H9 (cell line): ENCODE data around the gene CENPB. TPM values are rescaled to one million over a fixed set of nuclear protein-coding genes. Genes with fewer than 3 reads are reported as not detected.
A peak's percentile ranks its signal among the peaks of the same experiment; 100 is the strongest.

Source experiments
- DNase-seq: peaks from one replicate; pipeline ENCODE4 v3.0.0-alpha.2; 2017
- H2AFZ ChIP-seq: one replicate; pipeline ENCODE4 v1.6.1; 2013; ENCODE audit warnings: mild to moderate bottlenecking, low read length, control low read depth, moderate library complexity
- H2AK5ac ChIP-seq: 2 replicates; pipeline ENCODE4 v1.6.1; 2013; ENCODE audit warnings: low read length, control low read depth, mixed read lengths; ENCODE audit not compliant: insufficient read length
- H2BK120ac ChIP-seq: one replicate; pipeline ENCODE4 v1.6.1; 2013; ENCODE audit warnings: low read depth, mild to moderate bottlenecking, low read length, control low read depth, inconsistent platforms; ENCODE audit not compliant: poor library complexity, severe bottlenecking
- H2BK12ac ChIP-seq: 2 replicates; pipeline ENCODE4 v1.6.1; 2013; ENCODE audit warnings: low read length, control low read depth, mixed read lengths, low read depth; ENCODE audit not compliant: insufficient read length
- H2BK15ac ChIP-seq: 2 replicates; pipeline ENCODE4 v1.6.1; 2013; ENCODE audit warnings: low read depth, low read length, control low read depth
- H2BK20ac ChIP-seq: one replicate; pipeline ENCODE4 v1.6.1; 2013; ENCODE audit warnings: low read depth, mild to moderate bottlenecking, low read length, control low read depth, inconsistent platforms; ENCODE audit not compliant: poor library complexity, severe bottlenecking
- H2BK5ac ChIP-seq: 2 replicates; pipeline ENCODE4 v1.6.1; 2013; ENCODE audit warnings: low read length, control low read depth, mixed read lengths; ENCODE audit not compliant: insufficient read length
- H3K14ac ChIP-seq: 2 replicates; pipeline ENCODE4 v1.6.1; 2013; ENCODE audit warnings: low read length, control low read depth; ENCODE audit not compliant: insufficient read depth
- H3K18ac ChIP-seq: 2 replicates; pipeline ENCODE4 v1.6.1; 2013; ENCODE audit warnings: low read depth, mild to moderate bottlenecking, mixed read lengths, low read length, control low read depth; ENCODE audit not compliant: insufficient read length
- H3K23ac ChIP-seq: 2 replicates; pipeline ENCODE4 v1.6.1; 2013; ENCODE audit warnings: low read length, control low read depth, mixed read lengths, low read depth; ENCODE audit not compliant: insufficient read length
- H3K23me2 ChIP-seq: 2 replicates; pipeline ENCODE4 v1.6.1; 2013; ENCODE audit warnings: low read depth, mild to moderate bottlenecking, mixed read lengths, low read length, control low read depth; ENCODE audit not compliant: insufficient read length, poor library complexity, severe bottlenecking
- H3K27ac ChIP-seq: 2 replicates; pipeline ENCODE4 v1.5.1; 2013; ENCODE audit warnings: low read length, control low read depth, mixed read lengths, low read depth; ENCODE audit not compliant: insufficient read length
- H3K27me3 ChIP-seq: 2 replicates; pipeline ENCODE4 v1.6.1; 2013; ENCODE audit warnings: low read length, control low read depth, inconsistent platforms; ENCODE audit not compliant: insufficient read depth
- H3K4ac ChIP-seq: 2 replicates; pipeline ENCODE4 v1.6.1; 2013; ENCODE audit warnings: low read depth, mild to moderate bottlenecking, control low read depth, inconsistent platforms, low read length, moderate library complexity
- H3K4me1 ChIP-seq: 2 replicates; pipeline ENCODE4 v1.6.1; 2013; ENCODE audit warnings: low read length, control low read depth, inconsistent platforms; ENCODE audit not compliant: insufficient read depth
- H3K4me2 ChIP-seq: 2 replicates; pipeline ENCODE4 v1.6.1; 2013; ENCODE audit warnings: low read length, control low read depth, mixed read lengths; ENCODE audit not compliant: insufficient read length, insufficient read depth
- H3K56ac ChIP-seq: 2 replicates; pipeline ENCODE4 v1.6.1; 2013; ENCODE audit warnings: low read depth, mild to moderate bottlenecking, mixed read lengths, low read length, control low read depth; ENCODE audit not compliant: insufficient read length
- H3K79me1 ChIP-seq: 2 replicates; pipeline ENCODE4 v1.6.1; 2013; ENCODE audit warnings: low read depth, mild to moderate bottlenecking, moderate library complexity, low read length, control low read depth, inconsistent platforms; ENCODE audit not compliant: insufficient read depth, poor library complexity, severe bottlenecking
- H3K79me2 ChIP-seq: 2 replicates; pipeline ENCODE4 v1.6.1; 2013; ENCODE audit warnings: low read length, control low read depth, inconsistent platforms; ENCODE audit not compliant: insufficient read depth
- H3K9ac ChIP-seq: 2 replicates; pipeline ENCODE4 v1.6.1; 2013; ENCODE audit warnings: low read length, control low read depth, mixed read lengths; ENCODE audit not compliant: insufficient read length; ENCODE audit errors: extremely low read depth
- H3K9me3 ChIP-seq: one replicate; pipeline ENCODE4 v1.6.1; 2013; ENCODE audit warnings: low read depth, low read length, inconsistent platforms; ENCODE audit not compliant: control insufficient read depth
- H3T11ph ChIP-seq: one replicate; pipeline ENCODE4 v1.6.1; 2013; ENCODE audit warnings: mild to moderate bottlenecking, low read length, control low read depth, inconsistent platforms
- H4K20me1 ChIP-seq: one replicate; pipeline ENCODE4 v1.6.1; 2013; ENCODE audit not compliant: control insufficient read depth, insufficient read length, insufficient read depth
- H4K5ac ChIP-seq: 2 replicates; pipeline ENCODE4 v1.6.1; 2013; ENCODE audit warnings: low read depth, mild to moderate bottlenecking, mixed read lengths, low read length, control low read depth; ENCODE audit not compliant: insufficient read length
- H4K8ac ChIP-seq: replicated peaks from 2 replicates; pipeline ENCODE4 v1.6.1; 2013; ENCODE audit warnings: low read length, control low read depth, mixed read lengths, low read depth; ENCODE audit not compliant: insufficient read length
- H4K91ac ChIP-seq: 2 replicates; pipeline ENCODE4 v1.6.1; 2013; ENCODE audit warnings: low read depth, mild to moderate bottlenecking, moderate library complexity, mixed read lengths, low read length, control low read depth; ENCODE audit not compliant: insufficient read length
- H3K27ac Mint-ChIP-seq, 3 experiments: 2 replicates in 2 of 3; 3 replicates in 1 of 3; pipeline ENCODE4 v1.8.0; 2020 to 2021; ENCODE audit warnings: mixed read lengths in 3 of 3, mild to moderate bottlenecking in 1 of 3, moderate library complexity in 1 of 3
- H3K27me3 Mint-ChIP-seq: 2 replicates; pipeline ENCODE4 v1.8.0; 2021; ENCODE audit warnings: low read depth, mild to moderate bottlenecking, moderate library complexity, mixed read lengths
- H3K36me3 Mint-ChIP-seq, 3 experiments: 2 replicates in 2 of 3; 3 replicates in 1 of 3; pipeline ENCODE4 v1.8.0; 2020 to 2021; ENCODE audit warnings: low read depth in 3 of 3, mixed read lengths in 3 of 3; ENCODE audit not compliant: insufficient read depth in 1 of 3
- H3K4me1 Mint-ChIP-seq, 2 experiments: 2 replicates each; pipeline ENCODE4 v1.8.0; 2020; ENCODE audit warnings: mixed read lengths in 2 of 2
- H3K4me3 Mint-ChIP-seq, 2 experiments: 2 replicates in 1 of 2; 3 replicates in 1 of 2; pipeline ENCODE4 v1.8.0; 2020 to 2021; ENCODE audit warnings: mild to moderate bottlenecking in 2 of 2, mixed read lengths in 2 of 2, moderate library complexity in 1 of 2
- H3K9me3 Mint-ChIP-seq, 2 experiments: 2 replicates in 1 of 2; 3 replicates in 1 of 2; pipeline ENCODE4 v1.8.0; 2020; ENCODE audit warnings: mild to moderate bottlenecking in 2 of 2, mixed read lengths in 2 of 2, moderate library complexity in 1 of 2
- CTCF ChIP-seq: fragments of 200-600 bp; sonication (generic); conservative IDR thresholded peaks from 3 replicates; pipeline ENCODE4 v1.8.0; 2021; ENCODE audit warnings: antibody characterized with exemption, mild to moderate bottlenecking
- WGBS: extraction: QIAGEN DNeasy Blood & Tissue Kit; methylation state at CpG from one replicate; pipeline ENCODE4 v1.1.7; 2013; ENCODE audit warnings: missing lambda C conversion rate, low lambda C conversion rate, mixed read lengths; ENCODE audit not compliant: insufficient read length; ENCODE audit errors: extremely low coverage; 5-methylcytosine and 5-hydroxymethylcytosine counted together
- total RNA-seq: library from RNA; stranded (reverse); gene quantifications from 2 replicates; pipeline ENCODE4 v1.2.1, GENCODE V29; 2021

Gene CENPB
- total RNA-seq, 1 experiment from 2014 or later = 63.1 TPM

GRCh38 chr20:3803854-3804253, 17.3 kb upstream of the CENPB start:
- Histone ChIP-seq H4K8ac (no peak overlapping the region), H3K4me2 (no peak overlapping the region), H3K79me1 (no peaks in the 10 kb centered on the region), H3K79me2 (no peaks in the 10 kb centered on the region), H3K9ac (no peak overlapping the region), H2BK20ac (no peak overlapping the region), H4K20me1 (no peaks in the 10 kb centered on the region), H3K4ac (no peak overlapping the region), H4K91ac (no peak overlapping the region), H2BK12ac (no peak overlapping the region), H2BK120ac (no peak overlapping the region), H4K5ac (no peak overlapping the region), H3K18ac (no peak overlapping the region), H2AFZ (no peak overlapping the region), H3K9me3 (no peaks in the 10 kb centered on the region), H3K27me3 (no peaks in the 10 kb centered on the region), H3K23me2 (peaks cover 8% of the 10 kb centered on the region), H3K14ac (no peak overlapping the region), H3K23ac (no peak overlapping the region), H2BK5ac (no peak overlapping the region), H2BK15ac (no peak overlapping the region), H3K27ac (no peak overlapping the region), H3K56ac (no peak overlapping the region), H3K4me1 (peaks cover 3% of the 10 kb centered on the region), H2AK5ac (no peak overlapping the region), H3T11ph (no peak overlapping the region)
- peaks cover 32 to 55% (median 47%) of the 10 kb centered on the region in 3 experiments for H3K36me3 Mint-ChIP-seq
- DNase-seq = no peak
- WGBS = no CpG with 5 or more reads among the region's 6 CpGs
- peaks cover 34 to 52% of the 10 kb centered on the region in 2 experiments for H3K4me1 Mint-ChIP-seq
- H3K27me3 Mint-ChIP-seq = peaks cover 4% of the 10 kb centered on the region
- peak overlapping the region in 1 of 3 experiments; percentile 46; a peak in 1 of 7 replicates for H3K27ac Mint-ChIP-seq
- no peaks in the 10 kb centered on the region for H3K9me3 Mint-ChIP-seq
- no peak overlapping the region; a peak in 1 of 5 replicates for H3K4me3 Mint-ChIP-seq
- no peak for TF ChIP-seq CTCF
